H1 (cell line): Measurements from ENCODE around the gene SKOR2. TPM values are rescaled to one million over a fixed set of nuclear protein-coding genes. Genes with fewer than 3 reads are reported as not detected.

Experiments used
- CTCF ChIA-PET: fragments of 300-600 bp; sonication (Branson Sonifier 250); formaldehyde crosslinking; loops from one replicate; lab custom pipeline; 2021; ENCODE audit not compliant: partially characterized antibody; lab: Charles Lee
- POLR2A ChIA-PET: fragments of 300-600 bp; sonication (Branson Sonifier 250); formaldehyde crosslinking; loops from one replicate; lab custom pipeline; 2021; ENCODE audit warnings: inconsistent platforms; ENCODE audit not compliant: partially characterized antibody; lab: Charles Lee
- DNase-seq, 2 experiments: peaks; one replicate each; pipeline versions ENCODE4 v3.0.0 to v3.0.0-alpha.2; 2010 to 2022; ENCODE audit warnings: low spot score in 2 of 2, low read depth in 1 of 2, mixed read lengths in 1 of 2
- FAIRE-seq: peaks from 2 replicates; lab custom pipeline; 2011; peaks lifted over from hg19 to GRCh38; lab: Jason Lieb, UNC
- H2AFZ ChIP-seq: 2 replicates; pipeline ENCODE4 v1.8.1; 2012; ENCODE audit warnings: low read length, inconsistent platforms
- H2AK5ac ChIP-seq: 2 replicates; pipeline ENCODE4 v1.6.1; 2013; ENCODE audit warnings: low read depth, low read length
- H2BK120ac ChIP-seq: replicated peaks from 2 replicates; pipeline ENCODE3; 2013; ENCODE audit warnings: low read depth, low read length, inconsistent platforms
- H2BK12ac ChIP-seq: 2 replicates; pipeline ENCODE4 v1.6.1; 2013; ENCODE audit warnings: low read depth, low read length
- H2BK15ac ChIP-seq: 2 replicates; pipeline ENCODE4 v1.6.1; 2013; ENCODE audit warnings: low read length
- H2BK20ac ChIP-seq: 2 replicates; pipeline ENCODE4 v1.6.1; 2013; ENCODE audit warnings: low read length
- H2BK5ac ChIP-seq: 2 replicates; pipeline ENCODE4 v1.6.1; 2013; ENCODE audit warnings: low read depth, low read length
- H3K14ac ChIP-seq: 2 replicates; pipeline ENCODE4 v1.6.1; 2013; ENCODE audit warnings: inconsistent platforms; ENCODE audit not compliant: insufficient read length
- H3K18ac ChIP-seq: 2 replicates; pipeline ENCODE4 v1.6.1; 2013; ENCODE audit warnings: low read length; ENCODE audit errors: extremely low read depth
- H3K23ac ChIP-seq: 2 replicates; pipeline ENCODE4 v1.6.1; 2013; ENCODE audit warnings: inconsistent platforms; ENCODE audit not compliant: insufficient read length
- H3K23me2 ChIP-seq: 2 replicates; pipeline ENCODE4 v1.6.1; 2013; ENCODE audit warnings: low read depth, low read length
- H3K27ac ChIP-seq: 2 replicates; pipeline ENCODE4 v1.6.1; 2011; ENCODE audit warnings: low read depth, low read length, inconsistent platforms
- H3K27me3 ChIP-seq, 4 experiments: replicated peaks in 1 of 4; 1 replicate in 1 of 4; 2 replicates in 3 of 4; pipeline versions ENCODE4 v1.6.1 to v1.8.1; 2011 to 2013; ENCODE audit warnings: low read length in 3 of 4, mild to moderate bottlenecking in 3 of 4, inconsistent platforms in 2 of 4, mixed read lengths in 2 of 4, moderate library complexity in 1 of 4; ENCODE audit not compliant: control insufficient read depth in 3 of 4, insufficient read depth in 3 of 4; ENCODE audit errors: extremely low read depth in 1 of 4
- H3K36me3 ChIP-seq, 4 experiments: 2 replicates each; pipeline versions ENCODE4 v1.6.1 to v1.8.1; 2011 to 2013; ENCODE audit warnings: mild to moderate bottlenecking in 4 of 4, low read length in 3 of 4, moderate library complexity in 2 of 4, control low read depth in 1 of 4, inconsistent platforms in 1 of 4; ENCODE audit not compliant: insufficient read depth in 4 of 4, control insufficient read depth in 2 of 4
- H3K4ac ChIP-seq: replicated peaks from 2 replicates; pipeline ENCODE3; 2013; ENCODE audit warnings: low read length, low read depth, mixed read lengths, inconsistent platforms; ENCODE audit not compliant: insufficient read length
- H3K4me1 ChIP-seq, 4 experiments: replicated peaks in 1 of 4; 1 replicate in 1 of 4; 2 replicates in 3 of 4; pipeline versions ENCODE4 v1.6.1 to v1.8.1; 2011 to 2013; ENCODE audit warnings: low read length in 3 of 4, inconsistent platforms in 2 of 4, mixed read lengths in 1 of 4; ENCODE audit not compliant: insufficient read depth in 4 of 4, control insufficient read depth in 3 of 4
- H3K4me2 ChIP-seq, 2 experiments: 2 replicates each; pipeline versions ENCODE4 v1.6.1 to v1.8.1; 2011 to 2013; ENCODE audit warnings: low read depth in 2 of 2, low read length in 2 of 2, control low read depth in 1 of 2, inconsistent platforms in 1 of 2, mild to moderate bottlenecking in 1 of 2; ENCODE audit not compliant: insufficient read depth in 1 of 2
- H3K4me3 ChIP-seq, 4 experiments: fragments of 200-600, 300-600 bp in 1 of 4; sonication (generic), shearing (Covaris generic), sonication (Bioruptor Twin) in 1 of 4; 2 replicates each; pipeline versions ENCODE4 v1.5.1 to v1.8.1; 2011 to 2016; ENCODE audit warnings: low read length in 4 of 4, low read depth in 3 of 4, control low read depth in 2 of 4, inconsistent platforms in 2 of 4, mild to moderate bottlenecking in 2 of 4, mixed read lengths in 1 of 4, moderate library complexity in 1 of 4; ENCODE audit not compliant: insufficient read depth in 2 of 4; ENCODE audit errors: extremely low read depth in 1 of 4
- H3K56ac ChIP-seq: replicated peaks from 2 replicates; pipeline ENCODE3; 2013; ENCODE audit warnings: low read depth, mild to moderate bottlenecking, mixed read lengths, low read length, inconsistent platforms; ENCODE audit not compliant: insufficient read length
- H3K79me1 ChIP-seq: 2 replicates; pipeline ENCODE4 v1.6.1; 2013; ENCODE audit warnings: low read depth, low read length, control low read depth
- H3K79me2 ChIP-seq, 2 experiments: 2 replicates each; pipeline versions ENCODE4 v1.6.1 to v1.8.1; 2012 to 2013; ENCODE audit warnings: low read length in 2 of 2, mild to moderate bottlenecking in 2 of 2, inconsistent platforms in 1 of 2; ENCODE audit not compliant: insufficient read depth in 2 of 2, control insufficient read depth in 1 of 2
- H3K9ac ChIP-seq, 4 experiments: replicated peaks in 1 of 4; 1 replicate in 1 of 4; 2 replicates in 3 of 4; pipeline versions ENCODE4 v1.6.1 to v1.8.1; 2011 to 2013; ENCODE audit warnings: low read depth in 3 of 4, low read length in 3 of 4, control low read depth in 2 of 4, mild to moderate bottlenecking in 2 of 4, moderate library complexity in 2 of 4, inconsistent platforms in 1 of 4; ENCODE audit errors: extremely low read depth in 1 of 4
- H3K9me3 ChIP-seq, 2 experiments: 2 replicates each; pipeline versions ENCODE4 v1.6.1 to v1.8.1; 2012 to 2013; ENCODE audit warnings: mild to moderate bottlenecking in 2 of 2, moderate library complexity in 2 of 2, control low read depth in 1 of 2, inconsistent platforms in 1 of 2, low read depth in 1 of 2, low read length in 1 of 2, mixed read lengths in 1 of 2; ENCODE audit not compliant: insufficient read depth in 2 of 2
- H4K20me1 ChIP-seq, 2 experiments: replicated peaks in 1 of 2; 2 replicates each; pipeline versions ENCODE3 to v1.8.1; 2011 to 2013; ENCODE audit warnings: inconsistent platforms in 2 of 2, low read length in 2 of 2, mild to moderate bottlenecking in 1 of 2; ENCODE audit not compliant: insufficient read depth in 2 of 2, control insufficient read depth in 1 of 2
- H4K5ac ChIP-seq: 2 replicates; pipeline ENCODE4 v1.6.1; 2013; ENCODE audit warnings: low read length, low read depth, mixed read lengths, inconsistent platforms; ENCODE audit not compliant: insufficient read length
- H4K8ac ChIP-seq: 2 replicates; pipeline ENCODE4 v1.8.0; 2013; ENCODE audit warnings: mild to moderate bottlenecking, moderate library complexity, low read length, inconsistent platforms; ENCODE audit not compliant: insufficient read depth; ENCODE audit errors: extremely low read depth
- H4K91ac ChIP-seq: replicated peaks from 2 replicates; pipeline ENCODE3; 2013; ENCODE audit warnings: low read length, mixed read lengths, inconsistent platforms; ENCODE audit not compliant: insufficient read length
- CBX5 ChIP-seq: fragments of 300-800, 300-1000 bp; sonication (generic); IDR thresholded peaks from 2 replicates; pipeline ENCODE4 v1.7.1; 2016; ENCODE audit warnings: antibody characterized with exemption, low read length, low read depth
- HDAC6 ChIP-seq: IDR thresholded peaks from one replicate; pipeline ENCODE4 v1.7.1; 2012; ENCODE audit warnings: low read depth, mild to moderate bottlenecking, inconsistent platforms, low read length, moderate library complexity
- JUND ChIP-seq: IDR thresholded peaks from 2 replicates; pipeline ENCODE4 v1.6.1; 2011; ENCODE audit warnings: mild to moderate bottlenecking, improper control_type of control experiment, low read length
- SAP30 ChIP-seq: fragments of 300-600 bp; sonication (generic); IDR thresholded peaks from 2 replicates; pipeline ENCODE4 v1.7.1; 2012; ENCODE audit warnings: low read length, moderate library complexity, mild to moderate bottlenecking, inconsistent platforms; ENCODE audit not compliant: insufficient read depth, insufficient replicate concordance
- TBP ChIP-seq: IDR thresholded peaks from 2 replicates; pipeline ENCODE4 v1.6.1; 2011; ENCODE audit warnings: low read depth, low read length, improper control_type of control experiment
- WGBS, 2 experiments: shearing (Covaris generic) in 1 of 2; methylation state at CpG; one replicate each; pipeline versions ENCODE4 v1.1.6 to v1.1.7; 2013 to 2015; ENCODE audit warnings: low lambda C conversion rate in 2 of 2, mixed read lengths in 2 of 2, inconsistent platforms in 1 of 2, low coverage in 1 of 2, missing lambda C conversion rate in 1 of 2; ENCODE audit not compliant: insufficient replicate concordance in 2 of 2, insufficient coverage in 1 of 2, insufficient read length in 1 of 2; ENCODE audit errors: extremely low coverage in 1 of 2, missing lambda C conversion rate in 1 of 2; 5-methylcytosine and 5-hydroxymethylcytosine counted together
- polyA plus RNA-seq, 7 experiments: library from polyadenylated mRNA; depleted of rRNA in 3 of 7; stranded (reverse) in 5 of 7; unstranded in 2 of 7; fragments of >200 nt in 5 of 7; fragments of 200-250 nt in 2 of 7; gene quantifications; 1 replicate in 5 of 7; 2 replicates in 1 of 7; 4 replicates in 1 of 7; pipeline versions ENCODE4 v1.2.1 to v1.2.3, GENCODE V29; 2011 to 2013; ENCODE audit warnings: missing spikeins in 2 of 7, mixed read lengths in 2 of 7
- total RNA-seq: library from RNA; stranded (reverse); fragmentation: NEBNext Ultra II Directional; extraction: Animal tissue kit (Norgen Biotek cat#: 25700); gene quantifications from 2 replicates; pipeline ENCODE4 v1.2.1, GENCODE V29; 2021

Gene SKOR2
- total and polyA plus RNA-seq, 2 of the 8 experiments (the other 6 are each of a cell fraction or from before 2014, with no cell fraction given): 0.05 to 0.11 TPM

- Histone ChIP-seq H2BK120ac (no peak overlapping the region), H3K14ac (no peak overlapping the region), H3K9ac (no peak overlapping the region), H4K20me1 (peaks cover 0 to 5% of the 10 kb centered on the region in 2 experiments), H4K91ac (no peak overlapping the region), H3K36me3 (peaks cover 0 to 2% (median 0%) of the 10 kb centered on the region in 4 experiments; a peak in 1 of 8 replicates), H2BK12ac (no peak overlapping the region), H3K4ac (no peak overlapping the region), H3K4me1 (no peaks in the 10 kb centered on the region), H3K4me2 (no peak overlapping the region), H2AFZ (no peak overlapping the region), H3K79me1 (peaks cover 4% of the 10 kb centered on the region; the same call in 1 of the 2 replicates), H2AK5ac (no peak overlapping the region), H3K23me2 (no peaks in the 10 kb centered on the region), H3K18ac (no peak overlapping the region), H3K79me2 (peaks cover 0 to 59% of the 10 kb centered on the region in 2 experiments; a peak in 2 of 4 replicates), H3K4me3 (no peak overlapping the region), H2BK15ac (no peak overlapping the region), H3K27ac (no peak overlapping the region), H3K9me3 (no peaks in the 10 kb centered on the region), H3K27me3 (no peaks in the 10 kb centered on the region), H3K23ac (no peak overlapping the region), H4K8ac (no peak overlapping the region), H3K56ac (no peak overlapping the region), H2BK20ac (no peak overlapping the region), H4K5ac (no peak overlapping the region), H2BK5ac (no peak overlapping the region)
- WGBS, 2 experiments: 84% methylated on average over 1 of the region's 1 CpG; no CpG with 5 or more reads in 1 of the 2 experiments
- POLR2A ChIA-PET: interaction anchor here (0.9 to 1.4 kb wide), 3 partner anchors 11 to 69 kb away, joined by 3 read pairs; no protein-coding TSS in a partner anchor
- FAIRE-seq (no peak), DNase-seq (no peak)
- CTCF ChIA-PET: no interaction called here
- TF ChIP-seq CBX5 (no peak), SAP30 (no peak), TBP (no peak), HDAC6 (no peak), JUND (no peak)
These were observed 82.5 kb downstream of the SKOR2 start for GRCh38 chr18:47168913-47169312.
